ENCODE data around the gene FAM171A2.

DNA sequence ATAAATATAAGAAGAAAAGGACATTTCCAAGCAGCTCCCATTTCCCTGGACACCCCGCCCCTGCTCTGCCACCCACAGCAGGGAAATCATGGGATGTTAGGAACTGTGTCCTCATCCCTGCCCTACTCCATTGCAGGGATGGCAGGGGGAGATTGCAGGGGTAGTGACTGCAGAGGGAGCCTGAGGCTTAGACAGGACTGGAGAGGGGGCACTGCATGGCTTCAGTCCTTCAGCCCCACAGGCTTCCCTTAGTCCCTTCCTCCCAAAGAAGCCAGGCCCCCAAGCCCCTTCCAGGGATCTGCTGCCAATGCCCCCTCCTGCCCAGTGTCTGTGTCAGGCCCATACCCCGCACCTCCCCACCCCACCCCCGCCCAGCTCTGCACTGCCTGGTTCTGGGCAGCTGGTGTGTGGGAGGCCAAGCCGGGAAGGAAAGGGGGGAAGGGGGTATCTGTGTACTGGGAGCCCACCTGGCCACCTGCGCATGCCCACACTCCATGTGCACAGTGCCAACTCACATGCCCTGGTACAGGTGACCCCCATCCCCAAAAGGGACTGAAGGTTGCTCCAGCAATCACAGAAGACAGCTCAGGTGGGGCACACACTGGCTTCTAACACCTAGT lies 52.0 kb downstream of the FAM171A2 start:
- TF ChIP-seq CTCF (conservative IDR thresholded peaks at IDR 0.05 in 1 of 2, IDR thresholded peaks at IDR 0.05 in 1 of 2; ENCODE audit: low read depth in 1 of 2, low read length in 2 of 2) (no peak), EZH2 (IDR thresholded peaks at IDR 0.05; ENCODE audit: low read length, missing control alignments) (no peak)

All from fibroblast of lung (primary cell).